HEK293 (cell line): ENCODE data around the gene ZCCHC14.

ENCODE experiments used
- CTCF ChIA-PET: fragments of 350-600 bp; formaldehyde crosslinking; extraction: SDS; loops from one replicate; lab custom pipeline; 2021; ENCODE audit warnings: antibody characterized with exemption; lab: Yijun Ruan, JAX
- POLR2A ChIA-PET: fragments of 300-600 bp; formaldehyde crosslinking; extraction: SDS; loops from one replicate; lab custom pipeline; 2020; ENCODE audit warnings: antibody characterized with exemption, inconsistent platforms; lab: Yijun Ruan, JAX
- H3K27ac ChIP-seq: fragments of 200-500 bp; sonication (Bioruptor generic); 2 replicates; pipeline ENCODE4 v1.5.1; 2014; ENCODE audit warnings: low read depth, low read length, control low read depth, inconsistent platforms; ENCODE audit errors: extremely low read depth
- H3K36me3 ChIP-seq, 2 experiments: fragments of 200-500 bp in 1 of 2; sonication (Bioruptor generic) in 1 of 2; 1 replicate in 1 of 2; 2 replicates in 1 of 2; pipeline ENCODE4 v1.5.1; 2014 to 2017; ENCODE audit warnings: inconsistent platforms in 2 of 2, low read length in 2 of 2; ENCODE audit not compliant: control insufficient read depth in 2 of 2, insufficient read depth in 1 of 2
- H3K4me1 ChIP-seq: fragments of 200-500 bp; sonication (Bioruptor generic); 2 replicates; pipeline ENCODE4 v1.5.1; 2014; ENCODE audit warnings: mild to moderate bottlenecking, low read length, inconsistent platforms; ENCODE audit not compliant: control insufficient read depth, insufficient read depth
- H3K4me3 ChIP-seq: 2 replicates; pipeline ENCODE4 v1.5.1; 2011; ENCODE audit warnings: low read depth, mild to moderate bottlenecking, control low read depth, low read length, moderate library complexity
- H3K9me3 ChIP-seq: fragments of 200-500 bp; sonication (Bioruptor generic); 2 replicates; pipeline ENCODE4 v1.5.1; 2014; ENCODE audit warnings: low read depth, low read length, inconsistent platforms; ENCODE audit not compliant: control insufficient read depth, insufficient read depth
- BCL6B ChIP-seq: fragments of 450-650 bp; formaldehyde crosslinking; IDR thresholded peaks from 2 replicates; pipeline ENCODE4 v1.5.1; 2017; ENCODE audit warnings: missing biosample characterization, missing genetic modification characterization
- EGR2 ChIP-seq: fragments of 450-650 bp; formaldehyde crosslinking; IDR thresholded peaks from 2 replicates; pipeline ENCODE4 v1.5.1; 2016; ENCODE audit warnings: low read depth, missing biosample characterization, missing genetic modification characterization
- ELK4 ChIP-seq: IDR thresholded peaks from 2 replicates; pipeline ENCODE4 v1.6.1; 2011; ENCODE audit warnings: mild to moderate bottlenecking, low read depth, low read length, borderline replicate concordance
- GLIS2 ChIP-seq: fragments of 450-650 bp; formaldehyde crosslinking; IDR thresholded peaks from 2 replicates; pipeline ENCODE4 v1.5.1; 2016; ENCODE audit warnings: missing biosample characterization, missing genetic modification characterization
- ZNF114 ChIP-seq: fragments of 450-650 bp; formaldehyde crosslinking; IDR thresholded peaks from 2 replicates; pipeline ENCODE4 v1.5.0; 2017; ENCODE audit warnings: missing biosample characterization, missing genetic modification characterization
- ZNF140 ChIP-seq: fragments of 450-650 bp; formaldehyde crosslinking; IDR thresholded peaks from 2 replicates; pipeline ENCODE4 v1.5.1; 2016; ENCODE audit warnings: missing biosample characterization, missing genetic modification characterization
- ZNF214 ChIP-seq: fragments of 450-650 bp; formaldehyde crosslinking; IDR thresholded peaks from 2 replicates; pipeline ENCODE4 v1.5.1; 2017; ENCODE audit warnings: missing biosample characterization, mild to moderate bottlenecking, missing genetic modification characterization, borderline replicate concordance
- ZNF23 ChIP-seq: fragments of 450-650 bp; formaldehyde crosslinking; IDR thresholded peaks from 2 replicates; pipeline ENCODE4 v1.5.1; 2016; ENCODE audit warnings: missing biosample characterization, missing genetic modification characterization, borderline replicate concordance
- ZNF239 ChIP-seq: fragments of 450-650 bp; formaldehyde crosslinking; IDR thresholded peaks from 2 replicates; pipeline ENCODE4 v1.5.1; 2016; ENCODE audit warnings: missing biosample characterization, missing genetic modification characterization
- ZNF248 ChIP-seq: fragments of 450-650 bp; formaldehyde crosslinking; IDR thresholded peaks from 2 replicates; pipeline ENCODE4 v1.5.1; 2017; ENCODE audit warnings: missing biosample characterization, missing genetic modification characterization
- ZNF274 ChIP-seq, 2 experiments: fragments of 200-500 bp in 1 of 2; fragments of 450-650 bp in 1 of 2; sonication (Bioruptor generic) in 1 of 2; formaldehyde crosslinking in 1 of 2; IDR thresholded peaks; 2 replicates each; pipeline versions ENCODE4 v1.5.1 to v1.6.1; 2014 to 2016; ENCODE audit warnings: borderline replicate concordance in 1 of 2, inconsistent platforms in 1 of 2, low read length in 1 of 2, missing biosample characterization in 1 of 2, missing genetic modification characterization in 1 of 2
- ZNF416 ChIP-seq: fragments of 450-650 bp; formaldehyde crosslinking; IDR thresholded peaks from 2 replicates; pipeline ENCODE4 v1.5.1; 2016; ENCODE audit warnings: missing biosample characterization, missing genetic modification characterization
- ZNF521 ChIP-seq: fragments of 450-650 bp; formaldehyde crosslinking; IDR thresholded peaks from 2 replicates; pipeline ENCODE4 v1.5.1; 2017; ENCODE audit warnings: missing biosample characterization, mild to moderate bottlenecking, missing genetic modification characterization
- ZNF664 ChIP-seq: fragments of 450-650 bp; formaldehyde crosslinking; IDR thresholded peaks from 2 replicates; pipeline ENCODE4 v1.5.1; 2016; ENCODE audit warnings: missing biosample characterization, missing genetic modification characterization
- ZNF776 ChIP-seq: fragments of 450-650 bp; formaldehyde crosslinking; IDR thresholded peaks from 2 replicates; pipeline ENCODE4 v1.5.0; 2017; ENCODE audit warnings: missing biosample characterization, missing genetic modification characterization, borderline replicate concordance
- ZNF791 ChIP-seq: fragments of 450-650 bp; formaldehyde crosslinking; IDR thresholded peaks from 2 replicates; pipeline ENCODE4 v1.5.1; 2016; ENCODE audit warnings: missing biosample characterization, missing genetic modification characterization
- ZNF830 ChIP-seq: fragments of 450-650 bp; IDR thresholded peaks from 2 replicates; pipeline ENCODE4 v1.5.0; 2018; ENCODE audit warnings: missing biosample characterization, missing genetic modification characterization, low read depth, mild to moderate bottlenecking, moderate library complexity
- ZXDB ChIP-seq: fragments of 450-650 bp; formaldehyde crosslinking; IDR thresholded peaks from 2 replicates; pipeline ENCODE4 v1.5.1; 2016; ENCODE audit warnings: missing biosample characterization, missing genetic modification characterization
- TF ChIP-seq, protein P1 (sequence below): fragments of 450-650 bp; formaldehyde crosslinking; IDR thresholded peaks from 2 replicates; pipeline ENCODE4 v1.5.1; 2016; ENCODE audit warnings: missing biosample characterization, missing genetic modification characterization, borderline replicate concordance
- TF ChIP-seq, protein P2 (sequence below): fragments of 450-650 bp; formaldehyde crosslinking; IDR thresholded peaks from 2 replicates; pipeline ENCODE4 v1.5.1; 2017; ENCODE audit warnings: missing biosample characterization, missing genetic modification characterization
- TF ChIP-seq, protein P3 (sequence below): fragments of 450-650 bp; IDR thresholded peaks from 2 replicates; pipeline ENCODE4 v1.5.1; 2018; ENCODE audit warnings: missing biosample characterization, missing genetic modification characterization

Gene ZCCHC14

DNA sequence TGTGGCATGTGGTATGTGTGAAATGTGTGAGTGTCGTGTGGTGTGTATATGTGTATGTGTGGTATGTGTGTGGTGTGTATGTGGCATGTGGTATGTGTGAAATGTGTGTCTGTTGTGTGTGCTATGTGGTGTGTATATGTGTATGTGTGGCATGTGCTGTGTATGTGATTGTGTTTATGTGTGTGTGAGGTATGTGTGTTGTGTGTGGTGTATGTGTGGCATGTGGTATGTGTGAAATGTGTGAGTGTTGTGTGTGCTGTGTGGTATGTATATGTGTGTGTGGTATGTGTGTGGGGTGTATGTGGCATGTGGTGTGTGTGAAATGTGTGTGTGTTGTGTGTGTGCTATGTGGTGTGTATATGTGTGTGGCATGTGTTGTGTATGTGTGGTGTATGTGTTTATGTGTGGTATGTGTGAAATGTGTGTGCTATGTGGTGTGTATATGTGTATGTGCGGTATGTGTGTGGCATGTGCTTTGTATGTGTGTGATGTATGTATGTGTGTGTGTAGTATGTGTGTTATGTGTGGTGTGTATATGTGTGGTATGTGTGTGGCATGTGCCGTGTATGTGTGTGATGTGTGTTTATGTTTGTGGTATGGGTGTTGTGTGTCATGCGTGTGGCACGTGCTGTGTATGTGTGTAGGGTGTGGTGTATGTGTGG lies 9.6 kb upstream of the ZCCHC14 start (continued):
- TF ChIP-seq ZNF274 (IDR thresholded peaks at IDR 0.05; ENCODE audit: low read length), result no peak
- TF ChIP-seq ZNF274 (tag by site-specific recombination; IDR thresholded peaks at IDR 0.05; ENCODE audit: borderline replicate concordance), result peak; percentile 24; the same call in 1 of the 2 replicates
- TF ChIP-seq, protein P1, sequence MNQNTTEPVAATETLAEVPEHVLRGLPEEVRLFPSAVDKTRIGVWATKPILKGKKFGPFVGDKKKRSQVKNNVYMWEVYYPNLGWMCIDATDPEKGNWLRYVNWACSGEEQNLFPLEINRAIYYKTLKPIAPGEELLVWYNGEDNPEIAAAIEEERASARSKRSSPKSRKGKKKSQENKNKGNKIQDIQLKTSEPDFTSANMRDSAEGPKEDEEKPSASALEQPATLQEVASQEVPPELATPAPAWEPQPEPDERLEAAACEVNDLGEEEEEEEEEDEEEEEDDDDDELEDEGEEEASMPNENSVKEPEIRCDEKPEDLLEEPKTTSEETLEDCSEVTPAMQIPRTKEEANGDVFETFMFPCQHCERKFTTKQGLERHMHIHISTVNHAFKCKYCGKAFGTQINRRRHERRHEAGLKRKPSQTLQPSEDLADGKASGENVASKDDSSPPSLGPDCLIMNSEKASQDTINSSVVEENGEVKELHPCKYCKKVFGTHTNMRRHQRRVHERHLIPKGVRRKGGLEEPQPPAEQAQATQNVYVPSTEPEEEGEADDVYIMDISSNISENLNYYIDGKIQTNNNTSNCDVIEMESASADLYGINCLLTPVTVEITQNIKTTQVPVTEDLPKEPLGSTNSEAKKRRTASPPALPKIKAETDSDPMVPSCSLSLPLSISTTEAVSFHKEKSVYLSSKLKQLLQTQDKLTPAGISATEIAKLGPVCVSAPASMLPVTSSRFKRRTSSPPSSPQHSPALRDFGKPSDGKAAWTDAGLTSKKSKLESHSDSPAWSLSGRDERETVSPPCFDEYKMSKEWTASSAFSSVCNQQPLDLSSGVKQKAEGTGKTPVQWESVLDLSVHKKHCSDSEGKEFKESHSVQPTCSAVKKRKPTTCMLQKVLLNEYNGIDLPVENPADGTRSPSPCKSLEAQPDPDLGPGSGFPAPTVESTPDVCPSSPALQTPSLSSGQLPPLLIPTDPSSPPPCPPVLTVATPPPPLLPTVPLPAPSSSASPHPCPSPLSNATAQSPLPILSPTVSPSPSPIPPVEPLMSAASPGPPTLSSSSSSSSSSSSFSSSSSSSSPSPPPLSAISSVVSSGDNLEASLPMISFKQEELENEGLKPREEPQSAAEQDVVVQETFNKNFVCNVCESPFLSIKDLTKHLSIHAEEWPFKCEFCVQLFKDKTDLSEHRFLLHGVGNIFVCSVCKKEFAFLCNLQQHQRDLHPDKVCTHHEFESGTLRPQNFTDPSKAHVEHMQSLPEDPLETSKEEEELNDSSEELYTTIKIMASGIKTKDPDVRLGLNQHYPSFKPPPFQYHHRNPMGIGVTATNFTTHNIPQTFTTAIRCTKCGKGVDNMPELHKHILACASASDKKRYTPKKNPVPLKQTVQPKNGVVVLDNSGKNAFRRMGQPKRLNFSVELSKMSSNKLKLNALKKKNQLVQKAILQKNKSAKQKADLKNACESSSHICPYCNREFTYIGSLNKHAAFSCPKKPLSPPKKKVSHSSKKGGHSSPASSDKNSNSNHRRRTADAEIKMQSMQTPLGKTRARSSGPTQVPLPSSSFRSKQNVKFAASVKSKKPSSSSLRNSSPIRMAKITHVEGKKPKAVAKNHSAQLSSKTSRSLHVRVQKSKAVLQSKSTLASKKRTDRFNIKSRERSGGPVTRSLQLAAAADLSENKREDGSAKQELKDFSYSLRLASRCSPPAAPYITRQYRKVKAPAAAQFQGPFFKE, result no peak
- peak; percentile 21; the same call in 1 of the 2 replicates for TF ChIP-seq ZNF776 (tag by site-specific recombination)
- peak; percentile 11; the same call in 1 of the 2 replicates for TF ChIP-seq ZNF791 (tag by site-specific recombination)
- 0 out of 2 replicates have a peak, but pooled peaks have one; percentile 7 for TF ChIP-seq ZNF140
- peak; percentile 11 for TF ChIP-seq ZNF239 (tag by site-specific recombination)
- peak; percentile 43; the same call in 1 of the 2 replicates for TF ChIP-seq ZNF114
- TF ChIP-seq, protein P2, sequence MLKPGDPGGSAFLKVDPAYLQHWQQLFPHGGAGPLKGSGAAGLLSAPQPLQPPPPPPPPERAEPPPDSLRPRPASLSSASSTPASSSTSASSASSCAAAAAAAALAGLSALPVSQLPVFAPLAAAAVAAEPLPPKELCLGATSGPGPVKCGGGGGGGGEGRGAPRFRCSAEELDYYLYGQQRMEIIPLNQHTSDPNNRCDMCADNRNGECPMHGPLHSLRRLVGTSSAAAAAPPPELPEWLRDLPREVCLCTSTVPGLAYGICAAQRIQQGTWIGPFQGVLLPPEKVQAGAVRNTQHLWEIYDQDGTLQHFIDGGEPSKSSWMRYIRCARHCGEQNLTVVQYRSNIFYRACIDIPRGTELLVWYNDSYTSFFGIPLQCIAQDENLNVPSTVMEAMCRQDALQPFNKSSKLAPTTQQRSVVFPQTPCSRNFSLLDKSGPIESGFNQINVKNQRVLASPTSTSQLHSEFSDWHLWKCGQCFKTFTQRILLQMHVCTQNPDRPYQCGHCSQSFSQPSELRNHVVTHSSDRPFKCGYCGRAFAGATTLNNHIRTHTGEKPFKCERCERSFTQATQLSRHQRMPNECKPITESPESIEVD (tag by site-specific recombination), result no peak
- peak; percentile 50 for TF ChIP-seq BCL6B (tag by site-specific recombination)

DNA sequence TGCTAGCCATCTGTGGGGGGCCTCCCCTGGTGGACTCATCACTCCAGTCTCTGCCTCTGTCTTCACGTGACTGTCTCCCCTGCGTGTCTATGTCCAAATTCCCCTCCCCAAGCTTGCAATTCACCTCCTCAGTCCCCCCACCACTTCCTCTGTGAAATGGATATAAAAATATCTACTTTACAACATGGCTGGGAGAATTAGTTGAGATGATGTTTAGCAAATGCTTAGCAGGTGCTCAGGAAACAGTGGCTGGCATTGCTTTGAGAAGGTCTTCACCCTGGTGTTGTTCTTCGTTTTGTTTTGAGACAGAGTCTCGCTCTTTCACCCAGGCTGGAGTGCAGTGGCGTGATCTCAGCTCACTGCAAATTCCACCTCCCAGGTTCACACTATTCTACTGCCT lies 8.3 kb upstream of the ZCCHC14 start:
- H3K4me3 ChIP-seq, result no peak overlapping the region
- ChIA-PET CTCF (no interaction called here), POLR2A (interaction anchor here (0.6 kb wide), 1 partner anchor 81 kb away, joined by 3 read pairs; no protein-coding TSS in a partner anchor)
- H3K36me3 ChIP-seq, result no peaks in the 10 kb centered on the region
- H3K4me1 ChIP-seq, result peaks cover 3% of the 10 kb centered on the region; the same call in 1 of the 2 replicates
- TF ChIP-seq ELK4, result no peak
- TF ChIP-seq ZNF664, result peak; percentile 94
- no peaks in the 10 kb centered on the region for H3K9me3 ChIP-seq
- H3K27ac ChIP-seq, result no peak overlapping the region

DNA sequence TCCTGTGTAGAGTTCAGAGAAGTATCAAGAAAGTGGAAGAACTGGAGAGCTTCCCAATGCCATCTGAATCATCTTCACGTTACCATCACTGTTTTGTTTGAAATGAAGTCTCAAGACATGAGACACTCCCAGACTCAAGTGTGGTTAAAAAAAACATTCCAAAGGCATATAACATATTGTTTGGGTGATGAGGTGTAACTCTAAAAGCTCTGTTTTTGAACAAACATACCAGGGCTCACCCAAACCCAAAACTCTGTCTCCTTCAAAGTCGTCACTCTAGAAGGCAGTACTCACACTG lies 6.3 kb upstream of the ZCCHC14 start:
- Histone ChIP-seq H3K9me3 (no peaks in the 10 kb centered on the region), H3K4me1 (peaks cover 3% of the 10 kb centered on the region; the same call in 1 of the 2 replicates), H3K4me3 (no peak overlapping the region), H3K36me3 (no peaks in the 10 kb centered on the region), H3K27ac (no peak overlapping the region)
- ChIA-PET CTCF (interaction anchor here (0.9 to 1.4 kb wide), 3 partner anchors 37 to 139 kb away, joined by 3 to 6 read pairs (median 3); no protein-coding TSS in a partner anchor), POLR2A (no interaction called here)
- TF ChIP-seq GLIS2, result no peak
- TF ChIP-seq ZNF140, result no peak
- no peak for TF ChIP-seq ZNF830 (tag by site-specific recombination)
- TF ChIP-seq ZNF521, result no peak
- TF ChIP-seq EGR2 (tag by site-specific recombination), result no peak
- no peak for TF ChIP-seq ZNF214 (tag by site-specific recombination)
- no peak for TF ChIP-seq ZXDB (tag by site-specific recombination)
- no peak for TF ChIP-seq ZNF248 (tag by site-specific recombination)
- no peak for TF ChIP-seq ZNF416 (tag by site-specific recombination)
- TF ChIP-seq ZNF114, result no peak
- TF ChIP-seq ZNF23 (tag by site-specific recombination), result no peak
- TF ChIP-seq, protein P3, sequence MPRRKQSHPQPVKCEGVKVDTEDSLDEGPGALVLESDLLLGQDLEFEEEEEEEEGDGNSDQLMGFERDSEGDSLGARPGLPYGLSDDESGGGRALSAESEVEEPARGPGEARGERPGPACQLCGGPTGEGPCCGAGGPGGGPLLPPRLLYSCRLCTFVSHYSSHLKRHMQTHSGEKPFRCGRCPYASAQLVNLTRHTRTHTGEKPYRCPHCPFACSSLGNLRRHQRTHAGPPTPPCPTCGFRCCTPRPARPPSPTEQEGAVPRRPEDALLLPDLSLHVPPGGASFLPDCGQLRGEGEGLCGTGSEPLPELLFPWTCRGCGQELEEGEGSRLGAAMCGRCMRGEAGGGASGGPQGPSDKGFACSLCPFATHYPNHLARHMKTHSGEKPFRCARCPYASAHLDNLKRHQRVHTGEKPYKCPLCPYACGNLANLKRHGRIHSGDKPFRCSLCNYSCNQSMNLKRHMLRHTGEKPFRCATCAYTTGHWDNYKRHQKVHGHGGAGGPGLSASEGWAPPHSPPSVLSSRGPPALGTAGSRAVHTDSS (tag by site-specific recombination), result no peak
